Measurements from ENCODE around the gene TCERG1L. TPM values are rescaled to one million over a fixed set of nuclear protein-coding genes. Genes with fewer than 3 reads are reported as not detected.
"Not testable (repeated sequence)": the region's sequence is repeated elsewhere in the genome, so short reads cannot be mapped to it uniquely, and the experiment has no call there.

Gene TCERG1L
- total RNA-seq, 1 donor from 2014 or later = 0.31 TPM

- no peak for DNase-seq
Observed at GRCh38 chr10:131248376-131249165, 63.0 kb downstream of the TCERG1L start.

GRCh38 chr10:131247873-131248272 lies 63.6 kb downstream of the TCERG1L start:
- no peak for DNase-seq

- DNase-seq = no peak
Observed at GRCh38 chr10:131246775-131247174, 64.7 kb downstream of the TCERG1L start.

GRCh38 chr10:131246089-131246488 lies 65.4 kb downstream of the TCERG1L start:
- no peak for DNase-seq

GRCh38 chr10:131245475-131246059 lies 66.0 kb downstream of the TCERG1L start:
- DNase-seq = no peak

- DNase-seq = no peak
Observed at GRCh38 chr10:131244836-131245235, 66.7 kb downstream of the TCERG1L start.

GRCh38 chr10:131243076-131243475 lies 68.4 kb downstream of the TCERG1L start:
- DNase-seq = no peak

GRCh38 chr10:131242007-131242406 lies 69.5 kb downstream of the TCERG1L start:
- DNase-seq = peak; percentile 50

- DNase-seq = no peak
Observed at GRCh38 chr10:131240691-131241090, 70.8 kb downstream of the TCERG1L start.

- no peak for DNase-seq
Observed at GRCh38 chr10:131239926-131240325, 71.6 kb downstream of the TCERG1L start.

GRCh38 chr10:131239450-131239849 lies 72.1 kb downstream of the TCERG1L start:
- DNase-seq = no peak

GRCh38 chr10:131238669-131239280 lies 72.7 kb downstream of the TCERG1L start:
- no peak for DNase-seq

GRCh38 chr10:131237991-131238651 lies 73.4 kb downstream of the TCERG1L start:
- no peak for DNase-seq

GRCh38 chr10:131234606-131235005 lies 76.9 kb downstream of the TCERG1L start:
- DNase-seq = not testable (repeated sequence)

- DNase-seq = peak; percentile 25
Observed at GRCh38 chr10:131233611-131234258, 77.8 kb downstream of the TCERG1L start.

- DNase-seq = peak; percentile 16
Observed at GRCh38 chr10:131231965-131232541, 79.5 kb downstream of the TCERG1L start.

- DNase-seq = no peak
Observed at GRCh38 chr10:131231323-131231964, 80.1 kb downstream of the TCERG1L start.

- no peak for DNase-seq
Observed at GRCh38 chr10:131230641-131231322, 80.7 kb downstream of the TCERG1L start.

GRCh38 chr10:131230166-131230565 lies 81.4 kb downstream of the TCERG1L start:
- no peak for DNase-seq

- no peak for DNase-seq
Observed at GRCh38 chr10:131227163-131227740, 84.3 kb downstream of the TCERG1L start.

Data from tongue (tissue), 2 donors.